Nucleus accumbens (tissue), 56 donors: ENCODE results near the gene SPPL2C.
A peak's percentile ranks its signal among the peaks of the same experiment; 100 is the strongest.

Source experiments
- DNase-seq, 56 donors: peaks; one replicate each; lab custom pipeline; 2025; lab: John Stamatoyannopoulos, UW

SPPL2C gene

DNA sequence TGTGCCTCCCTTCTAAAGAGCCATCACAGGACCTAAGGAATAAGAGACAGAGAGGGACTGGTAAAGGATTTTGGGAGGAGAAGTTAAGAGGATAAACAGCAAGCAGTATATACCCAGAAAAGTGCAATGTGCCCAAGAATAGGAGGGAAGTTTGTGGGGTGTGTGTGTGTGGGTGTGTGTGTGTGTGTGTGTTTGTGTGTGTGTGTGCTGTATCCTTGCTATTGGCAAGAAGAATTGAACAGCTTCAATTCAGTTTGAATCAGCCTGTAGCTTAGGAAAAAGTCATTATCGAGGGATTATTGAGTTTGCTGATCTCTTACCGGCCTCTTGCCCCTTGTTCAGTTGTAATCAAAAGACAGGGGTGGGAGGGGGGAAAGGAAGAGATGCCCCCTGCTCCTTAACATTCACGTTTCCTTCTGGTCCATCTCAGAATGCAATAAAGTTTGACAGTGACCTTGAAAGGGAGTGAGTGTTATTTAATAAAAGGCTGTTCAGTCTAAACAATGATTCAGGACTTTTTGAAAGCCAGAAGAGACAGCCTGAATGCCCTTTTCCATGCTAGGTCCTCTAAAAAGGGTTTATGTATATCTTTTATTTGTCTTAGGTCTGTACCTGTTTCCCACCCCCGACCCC, 25.8 kb downstream of the SPPL2C start:
- no peak for DNase-seq

DNA sequence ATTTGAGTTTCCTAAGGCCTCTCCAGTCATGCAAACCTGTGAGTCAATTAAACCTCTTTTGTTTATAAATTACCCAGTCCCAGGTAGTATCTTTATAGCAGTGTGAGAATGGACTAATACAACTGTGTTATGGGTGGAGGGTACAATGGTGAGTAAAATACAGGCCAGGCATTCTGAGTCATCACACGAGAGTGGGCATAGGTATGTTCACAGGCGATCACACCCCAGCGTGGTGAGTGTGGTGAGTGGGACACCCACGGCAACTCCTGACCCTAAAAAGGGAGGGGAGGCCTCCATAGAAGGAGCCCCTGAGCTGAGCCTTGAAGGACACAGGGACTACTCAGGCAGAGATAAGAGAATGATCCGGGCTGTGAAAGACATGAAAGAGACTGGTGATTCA, 27.0 kb downstream of the SPPL2C start:
- DNase-seq: no peak

GRCh38 chr17:45873728-45874127, 29.0 kb downstream of the SPPL2C start:
- DNase-seq: no peak

DNA sequence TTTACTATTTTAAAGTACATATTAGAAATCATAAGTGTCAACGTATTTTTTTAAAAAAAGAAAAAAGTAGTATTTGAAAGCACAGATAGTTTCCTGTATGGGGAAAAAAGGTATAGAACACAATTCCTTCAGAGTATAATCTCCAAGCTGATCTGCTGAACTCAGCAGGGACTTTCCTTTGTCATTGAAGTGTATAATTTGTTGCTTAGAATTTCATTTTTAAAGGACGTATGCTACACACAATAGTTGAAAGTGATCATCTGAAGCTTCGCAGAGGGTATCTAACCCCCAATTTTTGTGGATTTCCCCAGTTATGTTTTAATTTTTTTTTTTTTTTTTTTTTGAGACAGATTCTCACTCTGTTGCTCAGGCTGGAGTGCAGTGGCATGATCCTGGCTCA, 29.5 kb downstream of the SPPL2C start:
- DNase-seq: no peak

DNA sequence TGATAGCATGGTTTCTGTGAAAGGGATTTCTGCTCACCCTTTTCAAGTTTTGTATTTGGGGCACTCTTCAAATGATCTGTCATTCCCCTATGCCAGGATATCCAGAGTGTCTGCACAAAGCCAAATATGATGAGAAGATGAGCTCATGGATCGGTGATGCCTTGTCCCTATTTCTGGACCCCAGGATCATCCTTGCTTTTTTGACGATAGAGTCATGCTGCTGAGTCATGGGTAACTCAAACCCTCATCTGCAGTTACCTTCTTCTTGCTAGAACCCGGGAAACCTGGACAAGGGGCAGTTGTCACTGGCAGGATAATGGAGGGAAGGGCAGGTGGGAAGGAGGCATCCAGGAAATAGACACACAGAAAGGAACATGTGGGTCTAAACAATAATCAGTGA, 31.9 kb downstream of the SPPL2C start:
- no peak for DNase-seq

DNA sequence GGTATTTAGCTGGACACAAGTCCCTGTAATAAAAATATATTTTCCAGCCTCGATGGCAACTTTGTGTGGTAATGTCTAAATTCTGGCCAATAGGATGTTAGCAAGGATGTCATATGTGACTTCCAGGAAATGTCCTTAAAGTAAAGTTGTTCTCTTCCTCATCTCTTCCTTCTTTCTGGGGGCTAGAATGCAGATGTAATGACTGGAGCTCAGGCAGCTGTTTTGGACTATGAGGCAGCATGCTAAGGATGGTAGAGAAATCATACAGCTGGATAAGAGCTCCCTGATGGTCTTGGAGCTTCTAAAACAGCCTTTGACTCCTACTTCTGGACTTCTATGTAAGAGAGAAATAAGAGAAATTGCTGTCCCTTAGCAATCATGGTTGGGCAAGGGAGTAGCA, 32.8 kb downstream of the SPPL2C start:
- no peak for DNase-seq

DNA sequence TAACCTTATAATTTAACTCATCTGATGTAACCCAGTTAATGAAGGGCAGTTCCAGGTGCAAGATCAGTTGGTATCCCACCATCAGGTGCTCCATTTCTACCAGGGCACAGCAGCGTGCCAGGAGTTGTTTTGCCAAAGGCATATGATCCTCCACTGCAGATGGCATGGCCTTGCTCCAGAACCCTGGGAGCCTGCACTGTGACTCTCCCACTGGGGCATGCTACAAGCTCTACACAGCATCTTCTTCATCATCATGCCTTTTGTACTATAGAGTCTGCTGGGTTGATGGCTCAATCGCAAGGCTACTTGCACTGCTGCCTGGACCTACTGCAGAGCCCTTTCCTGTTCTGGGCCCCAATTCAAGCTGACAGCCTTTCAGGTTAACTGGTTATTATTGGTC, 38.4 kb downstream of the SPPL2C start:
- DNase-seq: no peak

GRCh38 chr17:45886852-45887251, 42.2 kb downstream of the SPPL2C start:
- DNase-seq: no peak

DNA sequence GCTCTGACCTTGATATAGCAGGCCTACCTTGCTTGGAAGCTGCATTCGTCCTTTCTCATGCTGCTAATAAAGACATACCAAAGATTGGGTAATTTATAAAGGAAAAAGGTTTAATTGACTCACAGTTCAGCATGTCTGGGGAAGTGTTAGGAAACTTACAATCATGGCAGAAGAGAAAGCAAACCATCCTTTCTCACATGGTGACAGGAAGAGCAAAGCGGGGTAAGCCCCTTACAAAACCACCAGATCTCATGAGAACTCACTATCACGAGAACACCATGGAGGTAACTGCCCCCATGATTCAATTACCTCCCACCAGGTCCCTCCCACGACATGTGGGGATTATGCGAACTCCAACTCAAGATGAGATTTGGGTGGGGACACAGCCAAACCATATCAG, 43.7 kb downstream of the SPPL2C start:
- no peak for DNase-seq

DNA sequence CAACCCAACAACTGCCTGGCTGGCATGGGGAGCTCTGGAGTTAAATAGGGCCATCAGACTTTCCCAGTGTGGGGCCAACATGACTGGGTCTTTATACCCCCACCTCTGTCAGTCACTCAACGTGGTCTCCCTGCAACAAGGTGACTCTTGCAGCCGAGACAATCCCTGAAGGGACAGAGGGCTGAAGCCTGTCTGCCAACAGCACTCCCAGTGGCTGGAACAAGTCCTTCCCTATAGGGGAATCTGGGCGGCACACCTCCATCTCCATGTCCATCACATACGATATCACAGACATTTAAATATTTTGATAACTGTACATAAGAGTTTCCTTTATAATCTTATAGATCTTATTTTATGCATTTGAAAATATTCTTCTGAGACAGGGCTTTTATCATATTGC, 44.9 kb downstream of the SPPL2C start:
- no peak for DNase-seq

GRCh38 chr17:45893725-45894021, 49.0 kb downstream of the SPPL2C start:
- no peak for DNase-seq

- peak in 55 of 56 donors; percentile 46 to 99 (median 90) for DNase-seq
These were observed 49.5 kb downstream of the SPPL2C start, which contains the start of gene MAPT for GRCh38 chr17:45894022-45894784. Gene MAPT (plus strand): TSS chr17:45894554. CDS start chr17:45962338, 67,784 bp downstream.

- peak in 48 of 56 donors; percentile 22 to 75 (median 62) for DNase-seq
These were observed 50.8 kb downstream of the SPPL2C start for GRCh38 chr17:45895304-45895968.

DNA sequence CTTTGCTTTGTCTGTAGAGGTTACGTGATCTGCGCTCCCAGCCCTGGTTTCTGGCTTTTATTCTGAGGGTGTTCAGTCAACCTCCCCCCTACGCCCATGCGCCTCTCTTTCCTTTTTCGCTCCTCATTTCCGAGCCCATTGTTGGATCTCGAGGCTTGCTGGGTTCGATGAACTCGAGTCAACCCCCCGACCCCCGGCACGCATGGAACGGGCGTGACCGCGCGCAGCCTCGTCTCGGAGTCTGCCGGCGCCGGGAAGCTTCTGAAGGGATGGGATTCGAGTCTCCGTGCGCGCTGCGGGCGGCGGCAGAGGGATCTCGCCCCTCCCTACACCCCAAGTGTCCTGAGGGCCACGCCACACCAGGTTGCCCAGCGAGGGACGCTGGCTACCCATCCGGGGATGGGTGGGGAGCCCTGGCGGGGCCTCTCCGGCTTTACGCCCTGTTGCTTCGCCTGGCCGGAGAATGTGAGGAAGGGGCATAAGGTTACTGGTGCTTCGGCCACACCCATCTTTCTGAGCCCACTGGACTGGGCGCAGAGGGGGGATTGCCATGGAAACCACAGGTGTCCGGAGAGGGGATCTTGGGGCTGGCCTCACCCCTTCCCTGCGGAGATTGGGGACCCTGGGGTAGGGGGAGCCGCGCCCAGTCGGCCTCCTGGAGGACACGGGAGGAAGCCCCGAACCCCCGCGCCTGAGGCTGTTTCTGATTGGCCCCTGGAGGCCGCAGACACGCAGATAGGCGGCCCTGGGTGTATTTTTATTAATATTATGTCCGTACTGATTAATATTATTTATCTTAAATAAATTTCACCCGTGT, 51.5 kb downstream of the SPPL2C start:
- DNase-seq: peak in 32 of 56 donors; percentile 24 to 74 (median 56)
